B cell (primary cell): Measurements from ENCODE around the gene MACO1. TPM values are rescaled to one million over a fixed set of nuclear protein-coding genes. Genes with fewer than 3 reads are reported as not detected.

Experiments used
- ATAC-seq: fragments of 200-7000 bp; cut with Tn5 transposase; one replicate; pipeline ENCODE4 v1.10.0; 2021; ENCODE audit warnings: low read depth, mild to moderate bottlenecking, moderate number of reproducible peaks, moderate library complexity
- CTCF ChIA-PET: fragments of 350-600 bp; sonication (Branson Sonifier 250); formaldehyde crosslinking; loops from one replicate; lab custom pipeline; 2021; ENCODE audit warnings: antibody characterized with exemption, inconsistent platforms; lab: Charles Lee
- POLR2A ChIA-PET: fragments of 350-600 bp; sonication (Branson Sonifier 250); formaldehyde crosslinking; loops from one replicate; lab custom pipeline; 2021; ENCODE audit warnings: antibody characterized with exemption; lab: Charles Lee
- DNase-seq: peaks from one replicate; pipeline ENCODE4 v3.0.0; 2013
- H2AFZ ChIP-seq: 2 replicates; pipeline ENCODE4 v1.6.1; 2012; ENCODE audit warnings: mild to moderate bottlenecking, low read depth, low read length; ENCODE audit not compliant: insufficient read depth, poor library complexity, severe bottlenecking
- H3K27ac ChIP-seq, 2 donors: 1 replicate in 1 of 2; 2 replicates in 1 of 2; pipeline ENCODE4 v1.5.1; 2012 to 2013; ENCODE audit warnings: low read length in 2 of 2, mild to moderate bottlenecking in 2 of 2, moderate library complexity in 1 of 2
- H3K27me3 ChIP-seq, 4 experiments: fragments of 200-600 bp in 1 of 4; sonication (generic) in 1 of 4; replicated peaks in 1 of 4; 1 replicate in 2 of 4; 2 replicates in 2 of 4; pipeline versions ENCODE4 v1.6.1 to v1.7.0; 2013 to 2016; ENCODE audit warnings: low read length in 3 of 4, mild to moderate bottlenecking in 2 of 4, mixed read lengths in 1 of 4, moderate library complexity in 1 of 4; ENCODE audit not compliant: insufficient read depth in 4 of 4, control insufficient read depth in 3 of 4; ENCODE audit errors: control extremely low read depth in 1 of 4
- H3K36me3 ChIP-seq, 2 experiments: replicated peaks in 1 of 2; 1 replicate in 1 of 2; 2 replicates in 1 of 2; pipeline versions ENCODE4 v1.6.1 to v1.7.1; 2013; ENCODE audit warnings: low read length in 1 of 2; ENCODE audit not compliant: insufficient read depth in 2 of 2, control insufficient read depth in 1 of 2; ENCODE audit errors: control extremely low read depth in 1 of 2, extremely low read depth in 1 of 2
- H3K4me1 ChIP-seq, 2 donors: fragments of 200-600 bp in 1 of 2; sonication (generic) in 1 of 2; 1 replicate in 1 of 2; 2 replicates in 1 of 2; pipeline versions ENCODE4 v1.5.1 to v1.6.1; 2013 to 2017; ENCODE audit warnings: low read length in 2 of 2; ENCODE audit not compliant: control insufficient read depth in 2 of 2, insufficient read depth in 2 of 2
- H3K4me2 ChIP-seq: replicated peaks from 2 replicates; pipeline ENCODE3; 2012; ENCODE audit warnings: mild to moderate bottlenecking, low read depth, low read length; ENCODE audit not compliant: poor library complexity, severe bottlenecking
- H3K4me3 ChIP-seq, 5 experiments: fragments of 200-600 bp in 1 of 5; sonication (generic) in 1 of 5; 1 replicate in 3 of 5; 2 replicates in 2 of 5; pipeline versions ENCODE4 v1.5.1 to v1.7.0; 2011 to 2016; ENCODE audit warnings: low read length in 4 of 5, mild to moderate bottlenecking in 4 of 5, low read depth in 2 of 5, control low read depth in 1 of 5, moderate library complexity in 1 of 5; ENCODE audit not compliant: insufficient read depth in 1 of 5; ENCODE audit errors: control extremely low read depth in 1 of 5, extremely low read depth in 1 of 5
- H3K79me2 ChIP-seq: fragments of 200-600 bp; sonication (generic); one replicate; pipeline ENCODE4 v1.6.0; 2016; ENCODE audit warnings: low read length; ENCODE audit not compliant: control insufficient read depth, insufficient read depth
- H3K9ac ChIP-seq: fragments of 200-600 bp; sonication (generic); 2 replicates; pipeline ENCODE4 v1.6.1; 2017; ENCODE audit warnings: mild to moderate bottlenecking, low read length, moderate library complexity
- H3K9me3 ChIP-seq, 3 donors: one replicate each; pipeline versions ENCODE4 v1.6.1 to v1.7.1; 2013; ENCODE audit warnings: low read length in 2 of 3; ENCODE audit not compliant: control insufficient read depth in 2 of 3, insufficient read depth in 1 of 3; ENCODE audit errors: control extremely low read depth in 1 of 3
- H4K20me1 ChIP-seq: 2 replicates; pipeline ENCODE4 v1.6.0; 2012; ENCODE audit warnings: mild to moderate bottlenecking, low read length; ENCODE audit not compliant: insufficient read depth, control insufficient read depth, poor library complexity, severe bottlenecking
- H3K27ac Mint-ChIP-seq: one replicate; pipeline ENCODE4 v1.8.0; 2021; ENCODE audit warnings: mixed read lengths
- H3K27me3 Mint-ChIP-seq: one replicate; pipeline ENCODE4 v1.8.0; 2021; ENCODE audit warnings: mixed read lengths
- H3K4me1 Mint-ChIP-seq: one replicate; pipeline ENCODE4 v1.8.0; 2021; ENCODE audit warnings: mixed read lengths
- H3K4me3 Mint-ChIP-seq: one replicate; pipeline ENCODE4 v1.8.0; 2021; ENCODE audit warnings: mixed read lengths
- H3K9me3 Mint-ChIP-seq: one replicate; pipeline ENCODE4 v1.8.0; 2022; ENCODE audit warnings: mixed read lengths; ENCODE audit not compliant: insufficient read depth
- CTCF ChIP-seq: fragments of 200-600 bp; IDR thresholded peaks from one replicate; pipeline ENCODE4 v1.8.0; 2022; ENCODE audit warnings: antibody characterized with exemption, mild to moderate bottlenecking
- EZH2 ChIP-seq: IDR thresholded peaks from 2 replicates; pipeline ENCODE4 v1.6.1; 2012; ENCODE audit warnings: borderline replicate concordance, low read depth, mild to moderate bottlenecking, moderate library complexity, low read length; ENCODE audit not compliant: insufficient read depth, poor library complexity, severe bottlenecking
- WGBS: methylation state at CpG from one replicate; pipeline ENCODE4 v1.1.5; 2013; ENCODE audit warnings: missing lambda C conversion rate; ENCODE audit not compliant: insufficient coverage; 5-methylcytosine and 5-hydroxymethylcytosine counted together
- intact Hi-C: fragments of 100-400 bp; cut with micrococcal nuclease; formaldehyde crosslinking; loops from one replicate; pipeline ENCODE4 v1.10.0; 2022
- polyA plus RNA-seq: library from polyadenylated mRNA; depleted of rRNA; stranded (reverse); fragments of >200 nt; gene quantifications from 2 replicates; pipeline ENCODE4 v1.2.3, GENCODE V29; 2012
- total RNA-seq, 2 donors: library from RNA; stranded (reverse); fragments of 120-200 nt in 1 of 2; gene quantifications; 1 replicate in 1 of 2; 2 replicates in 1 of 2; pipeline versions ENCODE4 v1.2.3 to v1.2.4, GENCODE V29; 2013 to 2022

The MACO1 gene
- total and polyA plus RNA-seq, 2 donors (not counting 1 experiment from before 2014, with no cell fraction given), result 4.9 to 21.2 TPM

- Histone ChIP-seq H3K9ac (no peak overlapping the region), H3K4me1 (peaks cover 0 to 3% of the 10 kb centered on the region in 2 donors), H4K20me1 (peaks cover 43% of the 10 kb centered on the region), H3K4me3 (no peak overlapping the region), H3K79me2 (peaks cover 33% of the 10 kb centered on the region), H3K4me2 (no peak overlapping the region), H3K27me3 (no peaks in the 10 kb centered on the region), H2AFZ (no peak overlapping the region), H3K27ac (no peak overlapping the region), H3K9me3 (no peaks in the 10 kb centered on the region), H3K36me3 (peaks cover 0 to 17% of the 10 kb centered on the region in 2 experiments)
- H3K4me1 Mint-ChIP-seq, result peaks cover 21% of the 10 kb centered on the region
- DNase-seq (no peak), ATAC-seq (no peak)
- H3K9me3 Mint-ChIP-seq, result no peaks in the 10 kb centered on the region
- no peak overlapping the region for H3K27ac Mint-ChIP-seq
- H3K4me3 Mint-ChIP-seq, result no peak overlapping the region
- intact Hi-C loops, result no loop called here
- POLR2A ChIA-PET, result no interaction called here
- 92% methylated on average over 1 of the region's 1 CpG for WGBS
- H3K27me3 Mint-ChIP-seq, result no peaks in the 10 kb centered on the region
- TF ChIP-seq CTCF (no peak), EZH2 (no peak)
- CTCF ChIA-PET, result no interaction called here
Observed at GRCh38 chr1:25477448-25478034, 46.8 kb downstream of the MACO1 start.

- Histone ChIP-seq H3K27me3 (no peaks in the 10 kb centered on the region), H3K9me3 (no peaks in the 10 kb centered on the region), H3K4me1 (peaks cover 0 to under 1% of the 10 kb centered on the region in 2 donors), H3K4me2 (no peak overlapping the region), H3K9ac (no peak overlapping the region), H3K79me2 (peaks cover 33% of the 10 kb centered on the region), H3K4me3 (no peak overlapping the region), H3K36me3 (peaks cover 0 to 18% of the 10 kb centered on the region in 2 experiments), H2AFZ (no peak overlapping the region), H3K27ac (no peak overlapping the region), H4K20me1 (peaks cover 43% of the 10 kb centered on the region)
- POLR2A ChIA-PET, result no interaction called here
- no peak overlapping the region for H3K4me3 Mint-ChIP-seq
- CTCF ChIA-PET, result no interaction called here
- no peak for DNase-seq
- H3K9me3 Mint-ChIP-seq, result no peaks in the 10 kb centered on the region
- peaks cover 14% of the 10 kb centered on the region for H3K4me1 Mint-ChIP-seq
- TF ChIP-seq CTCF (no peak), EZH2 (no peak)
- intact Hi-C loops, result no loop called here
- no peak for ATAC-seq
- H3K27me3 Mint-ChIP-seq, result no peaks in the 10 kb centered on the region
- no peak overlapping the region for H3K27ac Mint-ChIP-seq
Observed at GRCh38 chr1:25478633-25479032, 47.9 kb downstream of the MACO1 start.
